H1 (cell line): ENCODE results near the gene PI4K2A. TPM values are rescaled to one million over a fixed set of nuclear protein-coding genes. Genes with fewer than 3 reads are reported as not detected.

Experiments used
- CBX8 ChIP-seq: fragments of 300-800, 300-1000 bp; sonication (generic); IDR thresholded peaks from 2 replicates; pipeline ENCODE4 v1.7.1; 2016; ENCODE audit warnings: low read depth, low read length, borderline replicate concordance
- EZH2 ChIP-seq: fragments of 200-600 bp; sonication (generic); IDR thresholded peaks from 2 replicates; pipeline ENCODE4 v1.7.1; 2012; ENCODE audit warnings: low read depth, mild to moderate bottlenecking, moderate library complexity, low read length, inconsistent platforms; ENCODE audit not compliant: severe bottlenecking
- JUN ChIP-seq: IDR thresholded peaks from 2 replicates; pipeline ENCODE4 v1.6.1; 2011; ENCODE audit warnings: low read depth, mild to moderate bottlenecking, improper control_type of control experiment, low read length
- NRF1 ChIP-seq: IDR thresholded peaks from 2 replicates; pipeline ENCODE4 v1.6.1; 2011; ENCODE audit warnings: mild to moderate bottlenecking, low read depth, low read length, improper control_type of control experiment
- RAD21 ChIP-seq, 2 experiments: IDR thresholded peaks in 1 of 2; conservative IDR thresholded peaks in 1 of 2; 2 replicates each; pipeline ENCODE4 v1.6.1; 2011; ENCODE audit warnings: low read depth in 2 of 2, low read length in 2 of 2, improper control_type of control experiment in 1 of 2, inconsistent platforms in 1 of 2, mild to moderate bottlenecking in 1 of 2, moderate library complexity in 1 of 2
- SP2 ChIP-seq: IDR thresholded peaks from 2 replicates; pipeline ENCODE4 v1.6.1; 2012; ENCODE audit warnings: mild to moderate bottlenecking, low read length, inconsistent platforms
- SP4 ChIP-seq: IDR thresholded peaks from 2 replicates; pipeline ENCODE4 v1.6.1; 2012; ENCODE audit warnings: low read length, inconsistent platforms
- SRF ChIP-seq: IDR thresholded peaks from 2 replicates; pipeline ENCODE4 v1.6.1; 2011; ENCODE audit warnings: mild to moderate bottlenecking, low read depth, low read length, moderate library complexity
- polyA plus RNA-seq, 7 experiments: library from polyadenylated mRNA; depleted of rRNA in 3 of 7; stranded (reverse) in 5 of 7; unstranded in 2 of 7; fragments of >200 nt in 5 of 7; fragments of 200-250 nt in 2 of 7; gene quantifications; 1 replicate in 5 of 7; 2 replicates in 1 of 7; 4 replicates in 1 of 7; pipeline versions ENCODE4 v1.2.1 to v1.2.3, GENCODE V29; 2011 to 2013; ENCODE audit warnings: missing spikeins in 2 of 7, mixed read lengths in 2 of 7
- total RNA-seq: library from RNA; stranded (reverse); fragmentation: NEBNext Ultra II Directional; extraction: Animal tissue kit (Norgen Biotek cat#: 25700); gene quantifications from 2 replicates; pipeline ENCODE4 v1.2.1, GENCODE V29; 2021

The PI4K2A gene
- total and polyA plus RNA-seq, 2 of the 8 experiments (the other 6 are each of a cell fraction or from before 2014, with no cell fraction given) = 20.7 to 21.9 TPM

DNA sequence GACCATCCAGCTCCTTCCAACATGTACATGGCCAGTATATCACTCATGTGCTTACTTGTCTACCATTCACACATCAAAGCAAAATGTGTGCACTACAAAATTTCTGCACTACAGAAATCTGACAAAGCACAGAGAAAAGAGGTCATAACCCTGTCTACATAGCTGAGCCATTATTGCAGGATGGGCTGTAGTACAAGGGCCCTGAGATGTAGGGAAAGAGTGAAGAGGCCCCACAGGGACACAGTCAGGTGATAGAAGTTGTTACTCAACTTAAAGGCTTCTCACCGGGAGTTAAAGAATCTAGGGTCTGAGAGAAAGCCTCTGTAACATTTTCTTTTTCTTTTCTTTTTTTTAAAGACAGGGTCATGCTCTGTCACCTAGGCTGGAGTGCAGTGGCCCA, 29.1 kb downstream of the PI4K2A start (continued):
- TF ChIP-seq EZH2 (no peak), SP2 (no peak), SP4 (no peak), NRF1 (no peak), SRF (no peak), RAD21 (IDR thresholded peaks at IDR 0.05 in 1 of 2, conservative IDR thresholded peaks at IDR 0.05 in 1 of 2; ENCODE audit: low read depth in 2 of 2, low read length in 2 of 2) (no peak), CBX8 (no peak), JUN (no peak)
